ENCODE measurements around the gene SEPTIN7. TPM values are rescaled to one million over a fixed set of nuclear protein-coding genes. Genes with fewer than 3 reads are reported as not detected.

SEPTIN7 gene
- total and polyA plus RNA-seq, 9 of the 15 experiments (the other 6 are each of a cell fraction or from before 2014, with no cell fraction given), result 95.0 to 268 (median 163) TPM

DNA sequence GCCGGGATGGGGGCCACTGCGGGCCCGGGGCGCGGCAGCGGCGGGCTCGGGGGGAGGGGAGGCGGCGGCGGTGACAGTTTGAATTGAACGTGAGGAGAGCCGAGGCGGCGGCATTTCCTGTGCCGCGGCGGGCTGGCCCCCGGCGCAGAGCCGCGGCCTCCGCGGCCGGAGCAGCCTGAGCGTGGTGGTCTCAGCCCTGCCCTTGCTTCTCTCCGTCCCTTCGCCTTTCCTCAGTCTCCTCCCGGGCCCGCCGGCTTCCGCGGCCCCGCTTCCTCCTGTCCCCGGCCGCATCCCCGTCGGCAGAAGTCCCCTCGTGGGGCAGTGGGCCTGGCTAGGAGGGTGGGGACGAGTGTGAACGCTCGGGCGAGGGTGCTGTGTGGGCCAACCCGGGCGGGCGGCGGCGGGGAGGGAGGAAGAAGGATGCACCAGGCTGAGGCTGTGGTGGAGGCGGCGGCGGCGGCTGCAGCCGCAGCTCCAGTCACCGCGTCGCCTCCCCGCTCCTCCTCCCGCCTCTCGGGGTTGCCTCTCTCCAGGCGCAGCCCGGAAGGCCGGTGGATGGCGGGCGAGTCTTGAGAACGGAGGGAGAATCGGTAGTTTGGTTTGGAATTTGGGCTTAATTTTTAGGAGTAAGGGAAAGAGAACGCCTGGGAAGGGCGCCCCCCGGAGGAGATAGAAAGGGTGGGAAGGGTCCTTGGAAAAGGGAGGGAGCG lies 690 bp downstream of the SEPTIN7 start (continued):
- TF ChIP-seq, protein P1, sequence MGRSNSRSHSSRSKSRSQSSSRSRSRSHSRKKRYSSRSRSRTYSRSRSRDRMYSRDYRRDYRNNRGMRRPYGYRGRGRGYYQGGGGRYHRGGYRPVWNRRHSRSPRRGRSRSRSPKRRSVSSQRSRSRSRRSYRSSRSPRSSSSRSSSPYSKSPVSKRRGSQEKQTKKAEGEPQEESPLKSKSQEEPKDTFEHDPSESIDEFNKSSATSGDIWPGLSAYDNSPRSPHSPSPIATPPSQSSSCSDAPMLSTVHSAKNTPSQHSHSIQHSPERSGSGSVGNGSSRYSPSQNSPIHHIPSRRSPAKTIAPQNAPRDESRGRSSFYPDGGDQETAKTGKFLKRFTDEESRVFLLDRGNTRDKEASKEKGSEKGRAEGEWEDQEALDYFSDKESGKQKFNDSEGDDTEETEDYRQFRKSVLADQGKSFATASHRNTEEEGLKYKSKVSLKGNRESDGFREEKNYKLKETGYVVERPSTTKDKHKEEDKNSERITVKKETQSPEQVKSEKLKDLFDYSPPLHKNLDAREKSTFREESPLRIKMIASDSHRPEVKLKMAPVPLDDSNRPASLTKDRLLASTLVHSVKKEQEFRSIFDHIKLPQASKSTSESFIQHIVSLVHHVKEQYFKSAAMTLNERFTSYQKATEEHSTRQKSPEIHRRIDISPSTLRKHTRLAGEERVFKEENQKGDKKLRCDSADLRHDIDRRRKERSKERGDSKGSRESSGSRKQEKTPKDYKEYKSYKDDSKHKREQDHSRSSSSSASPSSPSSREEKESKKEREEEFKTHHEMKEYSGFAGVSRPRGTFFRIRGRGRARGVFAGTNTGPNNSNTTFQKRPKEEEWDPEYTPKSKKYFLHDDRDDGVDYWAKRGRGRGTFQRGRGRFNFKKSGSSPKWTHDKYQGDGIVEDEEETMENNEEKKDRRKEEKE (IDR thresholded peaks at IDR 0.05; ENCODE audit: borderline replicate concordance in 1 of 2, control insufficient read depth in 1 of 2, low read depth in 2 of 2, low read length in 1 of 2), result no peak
- TF ChIP-seq, protein P2, sequence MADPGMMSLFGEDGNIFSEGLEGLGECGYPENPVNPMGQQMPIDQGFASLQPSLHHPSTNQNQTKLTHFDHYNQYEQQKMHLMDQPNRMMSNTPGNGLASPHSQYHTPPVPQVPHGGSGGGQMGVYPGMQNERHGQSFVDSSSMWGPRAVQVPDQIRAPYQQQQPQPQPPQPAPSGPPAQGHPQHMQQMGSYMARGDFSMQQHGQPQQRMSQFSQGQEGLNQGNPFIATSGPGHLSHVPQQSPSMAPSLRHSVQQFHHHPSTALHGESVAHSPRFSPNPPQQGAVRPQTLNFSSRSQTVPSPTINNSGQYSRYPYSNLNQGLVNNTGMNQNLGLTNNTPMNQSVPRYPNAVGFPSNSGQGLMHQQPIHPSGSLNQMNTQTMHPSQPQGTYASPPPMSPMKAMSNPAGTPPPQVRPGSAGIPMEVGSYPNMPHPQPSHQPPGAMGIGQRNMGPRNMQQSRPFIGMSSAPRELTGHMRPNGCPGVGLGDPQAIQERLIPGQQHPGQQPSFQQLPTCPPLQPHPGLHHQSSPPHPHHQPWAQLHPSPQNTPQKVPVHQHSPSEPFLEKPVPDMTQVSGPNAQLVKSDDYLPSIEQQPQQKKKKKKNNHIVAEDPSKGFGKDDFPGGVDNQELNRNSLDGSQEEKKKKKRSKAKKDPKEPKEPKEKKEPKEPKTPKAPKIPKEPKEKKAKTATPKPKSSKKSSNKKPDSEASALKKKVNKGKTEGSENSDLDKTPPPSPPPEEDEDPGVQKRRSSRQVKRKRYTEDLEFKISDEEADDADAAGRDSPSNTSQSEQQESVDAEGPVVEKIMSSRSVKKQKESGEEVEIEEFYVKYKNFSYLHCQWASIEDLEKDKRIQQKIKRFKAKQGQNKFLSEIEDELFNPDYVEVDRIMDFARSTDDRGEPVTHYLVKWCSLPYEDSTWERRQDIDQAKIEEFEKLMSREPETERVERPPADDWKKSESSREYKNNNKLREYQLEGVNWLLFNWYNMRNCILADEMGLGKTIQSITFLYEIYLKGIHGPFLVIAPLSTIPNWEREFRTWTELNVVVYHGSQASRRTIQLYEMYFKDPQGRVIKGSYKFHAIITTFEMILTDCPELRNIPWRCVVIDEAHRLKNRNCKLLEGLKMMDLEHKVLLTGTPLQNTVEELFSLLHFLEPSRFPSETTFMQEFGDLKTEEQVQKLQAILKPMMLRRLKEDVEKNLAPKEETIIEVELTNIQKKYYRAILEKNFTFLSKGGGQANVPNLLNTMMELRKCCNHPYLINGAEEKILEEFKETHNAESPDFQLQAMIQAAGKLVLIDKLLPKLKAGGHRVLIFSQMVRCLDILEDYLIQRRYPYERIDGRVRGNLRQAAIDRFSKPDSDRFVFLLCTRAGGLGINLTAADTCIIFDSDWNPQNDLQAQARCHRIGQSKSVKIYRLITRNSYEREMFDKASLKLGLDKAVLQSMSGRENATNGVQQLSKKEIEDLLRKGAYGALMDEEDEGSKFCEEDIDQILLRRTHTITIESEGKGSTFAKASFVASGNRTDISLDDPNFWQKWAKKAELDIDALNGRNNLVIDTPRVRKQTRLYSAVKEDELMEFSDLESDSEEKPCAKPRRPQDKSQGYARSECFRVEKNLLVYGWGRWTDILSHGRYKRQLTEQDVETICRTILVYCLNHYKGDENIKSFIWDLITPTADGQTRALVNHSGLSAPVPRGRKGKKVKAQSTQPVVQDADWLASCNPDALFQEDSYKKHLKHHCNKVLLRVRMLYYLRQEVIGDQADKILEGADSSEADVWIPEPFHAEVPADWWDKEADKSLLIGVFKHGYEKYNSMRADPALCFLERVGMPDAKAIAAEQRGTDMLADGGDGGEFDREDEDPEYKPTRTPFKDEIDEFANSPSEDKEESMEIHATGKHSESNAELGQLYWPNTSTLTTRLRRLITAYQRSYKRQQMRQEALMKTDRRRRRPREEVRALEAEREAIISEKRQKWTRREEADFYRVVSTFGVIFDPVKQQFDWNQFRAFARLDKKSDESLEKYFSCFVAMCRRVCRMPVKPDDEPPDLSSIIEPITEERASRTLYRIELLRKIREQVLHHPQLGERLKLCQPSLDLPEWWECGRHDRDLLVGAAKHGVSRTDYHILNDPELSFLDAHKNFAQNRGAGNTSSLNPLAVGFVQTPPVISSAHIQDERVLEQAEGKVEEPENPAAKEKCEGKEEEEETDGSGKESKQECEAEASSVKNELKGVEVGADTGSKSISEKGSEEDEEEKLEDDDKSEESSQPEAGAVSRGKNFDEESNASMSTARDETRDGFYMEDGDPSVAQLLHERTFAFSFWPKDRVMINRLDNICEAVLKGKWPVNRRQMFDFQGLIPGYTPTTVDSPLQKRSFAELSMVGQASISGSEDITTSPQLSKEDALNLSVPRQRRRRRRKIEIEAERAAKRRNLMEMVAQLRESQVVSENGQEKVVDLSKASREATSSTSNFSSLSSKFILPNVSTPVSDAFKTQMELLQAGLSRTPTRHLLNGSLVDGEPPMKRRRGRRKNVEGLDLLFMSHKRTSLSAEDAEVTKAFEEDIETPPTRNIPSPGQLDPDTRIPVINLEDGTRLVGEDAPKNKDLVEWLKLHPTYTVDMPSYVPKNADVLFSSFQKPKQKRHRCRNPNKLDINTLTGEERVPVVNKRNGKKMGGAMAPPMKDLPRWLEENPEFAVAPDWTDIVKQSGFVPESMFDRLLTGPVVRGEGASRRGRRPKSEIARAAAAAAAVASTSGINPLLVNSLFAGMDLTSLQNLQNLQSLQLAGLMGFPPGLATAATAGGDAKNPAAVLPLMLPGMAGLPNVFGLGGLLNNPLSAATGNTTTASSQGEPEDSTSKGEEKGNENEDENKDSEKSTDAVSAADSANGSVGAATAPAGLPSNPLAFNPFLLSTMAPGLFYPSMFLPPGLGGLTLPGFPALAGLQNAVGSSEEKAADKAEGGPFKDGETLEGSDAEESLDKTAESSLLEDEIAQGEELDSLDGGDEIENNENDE (IDR thresholded peaks at IDR 0.05; ENCODE audit: low read depth, low read length), result no peak
- TF ChIP-seq TAF7 (tag; IDR thresholded peaks at IDR 0.05), result no peak
- TF ChIP-seq, protein P3, sequence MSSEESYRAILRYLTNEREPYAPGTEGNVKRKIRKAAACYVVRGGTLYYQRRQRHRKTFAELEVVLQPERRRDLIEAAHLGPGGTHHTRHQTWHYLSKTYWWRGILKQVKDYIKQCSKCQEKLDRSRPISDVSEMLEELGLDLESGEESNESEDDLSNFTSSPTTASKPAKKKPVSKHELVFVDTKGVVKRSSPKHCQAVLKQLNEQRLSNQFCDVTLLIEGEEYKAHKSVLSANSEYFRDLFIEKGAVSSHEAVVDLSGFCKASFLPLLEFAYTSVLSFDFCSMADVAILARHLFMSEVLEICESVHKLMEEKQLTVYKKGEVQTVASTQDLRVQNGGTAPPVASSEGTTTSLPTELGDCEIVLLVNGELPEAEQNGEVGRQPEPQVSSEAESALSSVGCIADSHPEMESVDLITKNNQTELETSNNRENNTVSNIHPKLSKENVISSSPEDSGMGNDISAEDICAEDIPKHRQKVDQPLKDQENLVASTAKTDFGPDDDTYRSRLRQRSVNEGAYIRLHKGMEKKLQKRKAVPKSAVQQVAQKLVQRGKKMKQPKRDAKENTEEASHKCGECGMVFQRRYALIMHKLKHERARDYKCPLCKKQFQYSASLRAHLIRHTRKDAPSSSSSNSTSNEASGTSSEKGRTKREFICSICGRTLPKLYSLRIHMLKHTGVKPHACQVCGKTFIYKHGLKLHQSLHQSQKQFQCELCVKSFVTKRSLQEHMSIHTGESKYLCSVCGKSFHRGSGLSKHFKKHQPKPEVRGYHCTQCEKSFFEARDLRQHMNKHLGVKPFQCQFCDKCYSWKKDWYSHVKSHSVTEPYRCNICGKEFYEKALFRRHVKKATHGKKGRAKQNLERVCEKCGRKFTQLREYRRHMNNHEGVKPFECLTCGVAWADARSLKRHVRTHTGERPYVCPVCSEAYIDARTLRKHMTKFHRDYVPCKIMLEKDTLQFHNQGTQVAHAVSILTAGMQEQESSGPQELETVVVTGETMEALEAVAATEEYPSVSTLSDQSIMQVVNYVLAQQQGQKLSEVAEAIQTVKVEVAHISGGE (CRISPR knock-in tag; IDR thresholded peaks at IDR 0.05), result 0 out of 6 replicates have a peak, but pooled peaks of 1 of the 3 experiments have one; percentile 21

Data from K562 (cell line).